Erythroblast (primary cell): Measurements from ENCODE around the gene MMP25.
A peak's percentile ranks its signal among the peaks of the same experiment; 100 is the strongest.

ENCODE experiments used
- DNase-seq, 2 experiments: peaks; one replicate each; lab custom pipeline; 2025; lab: John Stamatoyannopoulos, UW
- GATA1 ChIP-seq: IDR thresholded peaks from 2 replicates; pipeline ENCODE4 v1.6.1; 2011; ENCODE audit warnings: low read depth, mild to moderate bottlenecking, control low read depth, low read length, moderate library complexity
- POLR2A ChIP-seq: IDR thresholded peaks from 2 replicates; pipeline ENCODE4 v1.6.1; 2011; ENCODE audit warnings: mild to moderate bottlenecking, low read length

The MMP25 gene

DNA sequence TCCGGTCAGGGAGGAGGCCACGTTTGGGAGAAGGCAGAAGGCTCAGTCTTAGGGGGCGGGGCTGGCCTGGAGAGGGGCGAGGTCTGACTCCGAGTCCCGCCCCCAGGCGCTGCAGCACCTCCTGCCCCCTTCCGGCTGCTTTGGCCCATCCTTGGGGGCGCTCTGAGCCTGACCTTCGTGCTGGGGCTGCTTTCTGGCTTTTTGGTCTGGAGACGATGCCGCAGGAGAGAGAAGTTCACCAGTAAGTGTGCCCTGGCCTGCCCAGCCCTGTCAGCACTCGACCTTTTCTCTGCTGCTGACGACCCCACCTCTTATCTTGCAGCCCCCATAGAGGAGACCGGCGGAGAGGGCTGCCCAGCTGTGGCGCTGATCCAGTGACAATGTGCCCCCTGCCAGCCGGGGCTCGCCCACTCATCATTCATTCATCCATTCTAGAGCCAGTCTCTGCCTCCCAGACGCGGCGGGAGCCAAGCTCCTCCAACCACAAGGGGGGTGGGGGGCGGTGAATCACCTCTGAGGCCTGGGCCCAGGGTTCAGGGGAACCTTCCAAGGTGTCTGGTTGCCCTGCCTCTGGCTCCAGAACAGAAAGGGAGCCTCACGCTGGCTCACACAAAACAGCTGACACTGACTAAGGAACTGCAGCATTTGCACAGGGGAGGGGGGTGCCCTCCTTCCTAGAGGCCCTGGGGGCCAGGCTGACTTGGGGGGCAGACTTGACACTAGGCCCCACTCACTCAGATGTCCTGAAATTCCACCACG is 24.7 kb upstream of the MMP25 start:
- TF ChIP-seq GATA1 (no peak), POLR2A (no peak)

GRCh38 chr16:3022208-3022683 is 24.1 kb upstream of the MMP25 start:
- DNase-seq, result peak; percentile 75 to 91
- TF ChIP-seq GATA1 (no peak), POLR2A (no peak)

More for the DNA sequence above, 24.7 kb upstream of the MMP25 start:
- DNase-seq, result peak; percentile 83 to 87

- DNase-seq, result peak in 1 of 2 experiments; percentile 46
- TF ChIP-seq POLR2A (no peak), GATA1 (no peak)
Measured at GRCh38 chr16:3022684-3023414, 23.5 kb upstream of the MMP25 start.

GRCh38 chr16:3023415-3023668 is 23.0 kb upstream of the MMP25 start:
- peak; percentile 59 to 67 for DNase-seq
- TF ChIP-seq GATA1, result no peak

DNA sequence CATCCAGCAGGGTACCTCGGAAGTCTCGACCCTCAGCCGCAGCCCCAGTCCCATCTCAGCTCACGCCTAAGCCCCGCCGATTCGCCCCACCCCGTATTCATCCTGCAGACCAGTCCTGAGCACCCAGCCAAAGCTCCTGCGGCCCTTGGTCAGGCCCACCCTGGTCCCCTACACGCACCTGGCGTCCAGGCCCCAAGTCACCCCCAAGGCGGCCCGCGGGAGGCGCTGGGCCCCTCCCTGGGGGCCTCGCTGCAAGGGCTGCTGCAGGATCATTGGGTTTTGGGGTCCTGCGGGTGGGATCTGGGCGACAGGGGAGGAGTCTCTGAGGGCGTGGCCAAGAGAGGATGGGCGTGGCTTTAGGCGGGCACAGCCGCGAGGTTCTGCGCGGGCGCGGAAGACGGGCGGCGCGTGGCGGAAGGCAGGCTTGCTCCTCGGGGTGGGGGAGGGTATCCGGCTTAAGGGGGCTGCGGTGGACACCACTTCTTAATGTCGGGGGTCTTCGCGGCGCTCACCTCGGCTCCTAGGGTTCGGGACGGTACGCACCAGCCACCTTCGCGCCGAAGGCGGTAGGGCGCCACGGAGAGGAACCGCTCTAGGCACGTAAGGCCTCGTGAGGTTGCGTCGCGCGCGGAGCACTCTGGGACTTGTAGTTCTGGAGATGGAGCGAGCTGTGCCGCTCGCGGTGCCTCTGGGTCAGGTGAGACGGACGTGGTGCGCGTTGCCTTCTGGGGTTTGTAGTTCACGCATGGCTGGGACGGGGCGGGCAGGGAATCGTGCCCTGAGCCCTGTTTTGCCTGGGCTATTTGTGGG is 22.5 kb upstream of the MMP25 start, which contains the start of the genes HCFC1R1 and THOC6:
Gene HCFC1R1 (minus strand): TSS at position 274 of the 810 bp plus-strand sequence. CDS start 1 bp downstream, at position 273.
Gene THOC6 (plus strand): TSS at position 367 of the 810 bp plus-strand sequence. CDS start 292 bp downstream, at position 659.
- DNase-seq, result peak; percentile 98 to 99
- TF ChIP-seq GATA1 (no peak), POLR2A (peak; percentile 94)

- TF ChIP-seq POLR2A (no peak), GATA1 (no peak)
- no peak for DNase-seq
Measured at GRCh38 chr16:3025032-3026002, 21.0 kb upstream of the MMP25 start.

DNA sequence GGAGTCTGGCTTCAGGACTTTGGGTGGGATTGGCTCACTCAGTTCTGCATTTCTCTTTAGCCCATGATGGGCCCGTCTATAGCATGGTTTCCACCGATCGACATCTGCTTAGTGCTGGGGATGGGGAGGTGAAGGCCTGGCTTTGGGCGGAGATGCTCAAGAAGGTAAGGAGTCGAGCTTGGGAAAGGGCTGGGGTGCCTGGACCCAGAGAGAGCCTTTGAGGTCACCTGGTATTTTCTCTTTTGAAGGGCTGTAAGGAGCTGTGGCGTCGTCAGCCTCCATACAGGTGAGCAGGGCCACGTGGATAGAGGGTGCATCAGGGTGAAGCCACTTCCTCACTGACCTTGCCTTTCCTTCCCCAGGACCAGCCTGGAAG is 20.4 kb upstream of the MMP25 start:
- TF ChIP-seq GATA1, result no peak
- no peak for TF ChIP-seq POLR2A
- no peak for DNase-seq

DNA sequence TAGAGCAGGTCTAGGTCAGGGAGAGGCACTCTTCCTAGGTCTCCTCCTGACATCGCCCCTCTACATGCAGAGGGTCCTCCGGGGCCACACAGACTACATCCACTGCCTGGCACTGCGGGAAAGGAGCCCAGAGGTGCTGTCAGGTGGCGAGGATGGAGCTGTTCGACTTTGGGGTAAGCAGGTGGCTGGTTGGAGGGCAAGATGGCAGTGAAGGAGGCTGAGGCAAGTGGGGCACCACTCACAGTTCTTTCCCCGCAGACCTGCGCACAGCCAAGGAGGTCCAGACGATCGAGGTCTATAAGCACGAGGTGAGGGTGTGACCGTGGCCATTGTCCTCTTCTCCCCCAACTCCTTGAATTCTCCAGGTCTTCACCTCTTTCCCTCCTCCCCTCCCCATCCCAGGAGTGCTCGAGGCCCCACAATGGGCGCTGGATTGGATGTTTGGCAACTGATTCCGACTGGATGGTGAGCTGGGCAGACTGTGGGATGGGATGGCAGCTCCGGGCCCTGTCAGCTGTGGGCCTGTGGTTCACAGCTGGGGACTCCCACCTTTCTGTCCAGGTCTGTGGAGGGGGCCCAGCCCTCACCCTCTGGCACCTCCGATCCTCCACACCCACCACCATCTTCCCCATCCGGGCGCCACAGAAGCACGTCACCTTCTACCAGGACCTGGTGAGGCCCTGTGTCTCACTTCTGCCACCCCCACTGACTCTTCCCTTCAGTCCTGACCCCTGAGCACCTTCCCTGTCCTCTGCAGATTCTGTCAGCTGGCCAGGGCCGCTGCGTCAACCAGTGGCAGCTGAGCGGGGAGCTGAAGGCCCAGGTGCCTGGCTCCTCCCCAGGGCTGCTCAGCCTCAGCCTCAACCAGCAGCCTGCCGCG is 19.5 kb upstream of the MMP25 start:
- DNase-seq, result no peak
- TF ChIP-seq GATA1, result no peak
- no peak for TF ChIP-seq POLR2A

DNA sequence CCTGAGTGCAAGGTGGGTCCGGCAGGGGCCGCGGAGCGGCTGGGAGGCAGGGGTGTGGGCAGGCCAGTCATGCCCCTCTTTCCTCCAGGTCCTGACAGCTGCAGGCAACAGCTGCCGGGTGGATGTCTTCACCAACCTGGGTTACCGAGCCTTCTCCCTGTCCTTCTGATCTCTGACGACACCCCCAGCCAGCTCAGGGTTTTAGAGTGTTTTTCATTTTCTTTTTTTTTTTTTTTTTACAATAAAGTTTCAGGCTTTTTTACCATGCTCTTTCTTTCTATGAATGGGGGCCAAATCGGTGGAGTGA is 18.9 kb upstream of the MMP25 start:
- DNase-seq, result no peak
- TF ChIP-seq GATA1, result no peak
- no peak for TF ChIP-seq POLR2A

DNA sequence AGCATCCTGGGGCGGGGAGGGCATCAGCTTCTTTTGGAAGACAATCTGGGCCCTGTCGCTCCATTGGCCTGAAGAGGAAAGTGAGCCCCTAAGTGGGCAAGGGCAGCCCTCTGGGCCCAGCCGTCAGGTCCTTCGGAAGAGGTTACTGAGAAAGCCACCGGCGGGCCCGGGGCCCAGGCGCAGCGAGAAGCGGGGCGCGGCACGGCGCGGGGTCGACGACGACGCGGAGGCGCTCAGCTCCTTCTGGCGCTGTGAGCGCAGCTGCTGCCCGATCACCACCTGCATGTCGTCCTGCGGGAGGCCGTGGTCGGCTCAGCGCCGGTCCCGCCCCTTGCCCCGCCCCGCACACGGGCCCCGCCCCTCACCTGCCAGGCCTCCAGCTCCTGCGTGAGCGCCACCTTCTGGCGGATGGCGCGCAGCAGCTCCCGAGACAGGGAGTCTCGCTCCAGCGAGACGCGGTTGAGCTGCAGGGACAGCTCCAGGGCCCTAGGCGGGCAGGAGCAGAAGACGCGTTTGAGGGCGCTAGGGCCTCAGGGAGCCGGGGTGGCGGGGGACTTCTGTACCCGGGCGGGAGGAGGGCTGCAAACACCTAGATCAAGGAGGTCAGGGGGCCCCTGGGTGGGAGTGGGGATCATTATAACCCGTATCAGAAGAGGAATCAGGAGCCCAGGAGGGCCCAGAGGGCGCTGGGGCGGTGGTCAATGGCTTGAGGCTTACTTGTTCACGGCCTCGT is 18.2 kb upstream of the MMP25 start:
- DNase-seq, result peak; percentile 86 to 92
- no peak for TF ChIP-seq POLR2A
- TF ChIP-seq GATA1, result no peak

DNA sequence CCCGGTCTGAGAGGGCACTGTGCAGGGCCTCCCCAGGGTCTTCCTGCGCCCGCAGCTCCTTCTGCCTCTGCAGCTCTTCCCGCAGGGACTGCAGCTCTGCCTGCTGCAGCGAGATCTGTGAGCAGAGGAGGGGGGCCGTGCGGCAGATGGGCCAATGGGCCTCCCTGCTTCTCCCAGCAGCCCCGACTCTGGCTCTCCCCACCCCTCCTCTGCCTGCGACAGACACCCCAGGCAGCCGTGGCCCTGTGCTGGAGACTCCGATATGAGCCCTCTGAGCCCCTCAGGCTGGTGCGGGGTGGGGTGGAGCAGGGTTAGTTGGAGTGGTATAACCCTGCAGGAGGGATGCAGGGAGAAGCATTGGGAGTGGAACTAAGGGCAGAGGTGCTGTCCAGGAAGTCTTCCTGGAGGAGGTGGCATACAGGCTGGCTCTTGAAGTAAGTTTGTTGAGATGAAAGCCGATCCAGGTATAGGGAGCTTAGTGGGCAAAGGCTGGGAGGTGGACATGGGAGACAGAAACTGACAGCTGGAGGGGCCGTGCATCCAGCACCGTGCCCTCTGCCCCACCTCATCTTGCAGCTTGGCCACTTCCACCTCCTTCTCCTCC is 17.5 kb upstream of the MMP25 start:
- TF ChIP-seq POLR2A, result no peak
- no peak for TF ChIP-seq GATA1
- no peak for DNase-seq
